ENCODE measurements around the gene PTH2R. TPM values are rescaled to one million over a fixed set of nuclear protein-coding genes. Genes with fewer than 3 reads are reported as not detected.
"Not testable (repeated sequence)": the region's sequence is repeated elsewhere in the genome, so short reads cannot be mapped to it uniquely, and the experiment has no call there.

The PTH2R gene
- total RNA-seq, 1 experiment from 2014 or later: 0.32 TPM

- intact Hi-C loops (cut with micrococcal nuclease; ENCODE audit: unreplicated experiment): loop anchor here (1.0 kb wide), 2 partner anchors 198 to 835 kb away; no protein-coding TSS in a partner anchor
- Mint-ChIP-seq H3K36me3 (ENCODE audit: insufficient read depth, unreplicated experiment) (no peaks in the 10 kb centered on the region), H3K4me3 (ENCODE audit: unreplicated experiment) (no peak overlapping the region), H3K4me1 (ENCODE audit: low read depth, unreplicated experiment) (no peaks in the 10 kb centered on the region), H3K27me3 (ENCODE audit: insufficient read depth, unreplicated experiment) (no peaks in the 10 kb centered on the region), H3K27ac (ENCODE audit: unreplicated experiment) (no peak overlapping the region), H3K9me3 (ENCODE audit: unreplicated experiment) (no peaks in the 10 kb centered on the region)
- BruUV-seq (replicated peaks): no TSS peak
- POLR2A ChIA-PET: no interaction called here
- H3K4me3 ChIP-seq (ENCODE audit: low read depth, low read length): no peak overlapping the region
- TF ChIP-seq, protein P1, sequence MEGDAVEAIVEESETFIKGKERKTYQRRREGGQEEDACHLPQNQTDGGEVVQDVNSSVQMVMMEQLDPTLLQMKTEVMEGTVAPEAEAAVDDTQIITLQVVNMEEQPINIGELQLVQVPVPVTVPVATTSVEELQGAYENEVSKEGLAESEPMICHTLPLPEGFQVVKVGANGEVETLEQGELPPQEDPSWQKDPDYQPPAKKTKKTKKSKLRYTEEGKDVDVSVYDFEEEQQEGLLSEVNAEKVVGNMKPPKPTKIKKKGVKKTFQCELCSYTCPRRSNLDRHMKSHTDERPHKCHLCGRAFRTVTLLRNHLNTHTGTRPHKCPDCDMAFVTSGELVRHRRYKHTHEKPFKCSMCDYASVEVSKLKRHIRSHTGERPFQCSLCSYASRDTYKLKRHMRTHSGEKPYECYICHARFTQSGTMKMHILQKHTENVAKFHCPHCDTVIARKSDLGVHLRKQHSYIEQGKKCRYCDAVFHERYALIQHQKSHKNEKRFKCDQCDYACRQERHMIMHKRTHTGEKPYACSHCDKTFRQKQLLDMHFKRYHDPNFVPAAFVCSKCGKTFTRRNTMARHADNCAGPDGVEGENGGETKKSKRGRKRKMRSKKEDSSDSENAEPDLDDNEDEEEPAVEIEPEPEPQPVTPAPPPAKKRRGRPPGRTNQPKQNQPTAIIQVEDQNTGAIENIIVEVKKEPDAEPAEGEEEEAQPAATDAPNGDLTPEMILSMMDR (IDR thresholded peaks at IDR 0.05; ENCODE audit: insufficient read depth in 1 of 2, low read depth in 1 of 2, low read length in 1 of 2, severe bottlenecking in 1 of 2, unreplicated experiment in 1 of 2): peak; percentile 81
- no peaks in the 10 kb centered on the region for H3K27me3 ChIP-seq (replicated peaks; ENCODE audit: control insufficient read depth, insufficient read depth, low read length)
- peak in 1 of 2 experiments; percentile 55 for DNase-seq
- no peaks in the 10 kb centered on the region for H3K4me1 ChIP-seq
- CTCF ChIA-PET: no interaction called here
- no peaks in the 10 kb centered on the region for H3K36me3 ChIP-seq (ENCODE audit: control insufficient read depth, insufficient read depth, low read length)
- no peaks in the 10 kb centered on the region for H3K9me3 ChIP-seq
Observed at GRCh38 chr2:208373460-208374089, 33.0 kb upstream of the PTH2R start.

DNA sequence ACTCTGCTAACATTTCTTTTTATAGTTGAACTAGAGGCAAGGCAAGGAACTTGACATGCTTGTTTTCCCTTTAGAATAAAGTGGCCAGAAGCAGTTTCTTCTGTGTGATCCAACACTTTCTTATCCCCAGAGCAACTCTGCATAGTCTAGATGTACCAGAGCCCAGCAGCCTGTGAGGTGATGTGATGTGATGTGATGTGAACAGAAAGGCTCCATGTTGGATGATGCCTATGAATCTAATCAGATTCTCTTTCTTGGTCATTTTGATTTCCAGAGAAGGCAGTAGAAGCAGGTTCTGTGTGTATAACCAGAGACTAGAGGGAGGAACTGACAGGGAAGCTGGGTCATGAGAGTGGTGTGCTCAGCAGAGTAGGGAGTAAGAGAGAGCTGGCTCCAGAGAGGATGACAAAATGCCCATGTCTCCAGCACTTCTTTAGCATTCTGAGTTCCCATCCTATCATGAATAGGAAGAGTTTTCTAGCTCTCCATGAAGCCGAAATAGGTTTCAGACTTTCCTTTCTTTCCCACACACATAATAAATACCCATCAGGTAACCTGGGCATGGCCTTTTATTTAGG lies 31.0 kb upstream of the PTH2R start:
- H3K4me1 ChIP-seq: no peaks in the 10 kb centered on the region
- TF ChIP-seq, protein P1 (IDR thresholded peaks at IDR 0.05; ENCODE audit: insufficient read depth in 1 of 2, low read depth in 1 of 2, low read length in 1 of 2, severe bottlenecking in 1 of 2, unreplicated experiment in 1 of 2): no peak
- no TSS peak for BruUV-seq (replicated peaks)
- H3K27me3 Mint-ChIP-seq (ENCODE audit: insufficient read depth, unreplicated experiment): no peaks in the 10 kb centered on the region
- no peaks in the 10 kb centered on the region for H3K27me3 ChIP-seq (replicated peaks; ENCODE audit: control insufficient read depth, insufficient read depth, low read length)
- no peak overlapping the region for H3K4me3 ChIP-seq (ENCODE audit: low read depth, low read length)
- ChIA-PET POLR2A (interaction anchor here (0.6 kb wide), 1 partner anchor 118 kb away, joined by 3 read pairs; no protein-coding TSS in a partner anchor), CTCF (no interaction called here)
- no peak overlapping the region for H3K27ac Mint-ChIP-seq (ENCODE audit: unreplicated experiment)
- DNase-seq: no peak
- H3K36me3 ChIP-seq (ENCODE audit: control insufficient read depth, insufficient read depth, low read length): no peaks in the 10 kb centered on the region
- intact Hi-C loops (cut with micrococcal nuclease; ENCODE audit: unreplicated experiment): no loop called here
- H3K4me3 Mint-ChIP-seq (ENCODE audit: unreplicated experiment): no peak overlapping the region
- H3K36me3 Mint-ChIP-seq (ENCODE audit: insufficient read depth, unreplicated experiment): no peaks in the 10 kb centered on the region
- H3K9me3 Mint-ChIP-seq (ENCODE audit: unreplicated experiment): no peaks in the 10 kb centered on the region
- H3K4me1 Mint-ChIP-seq (ENCODE audit: low read depth, unreplicated experiment): no peaks in the 10 kb centered on the region
- no peaks in the 10 kb centered on the region for H3K9me3 ChIP-seq

GRCh38 chr2:208377344-208377860 lies 29.2 kb upstream of the PTH2R start:
- BruUV-seq (replicated peaks); H3K9me3 Mint-ChIP-seq (ENCODE audit: unreplicated experiment); H3K4me3 ChIP-seq (ENCODE audit: low read depth, low read length); H3K4me3 Mint-ChIP-seq (ENCODE audit: unreplicated experiment); intact Hi-C loops (cut with micrococcal nuclease; ENCODE audit: unreplicated experiment); H3K27me3 ChIP-seq (replicated peaks; ENCODE audit: control insufficient read depth, insufficient read depth, low read length); H3K4me1 ChIP-seq; H3K36me3 Mint-ChIP-seq (ENCODE audit: insufficient read depth, unreplicated experiment); POLR2A ChIA-PET; H3K4me1 Mint-ChIP-seq (ENCODE audit: low read depth, unreplicated experiment); CTCF ChIA-PET; H3K27me3 Mint-ChIP-seq (ENCODE audit: insufficient read depth, unreplicated experiment); H3K27ac Mint-ChIP-seq (ENCODE audit: unreplicated experiment); DNase-seq; H3K36me3 ChIP-seq (ENCODE audit: control insufficient read depth, insufficient read depth, low read length); H3K9me3 ChIP-seq: not testable (repeated sequence)

All from Caco-2 (cell line).